Panc1 (cell line): ENCODE measurements around the gene SSR4.

Experiments used
- CTCF ChIP-seq: fragments of 450-650 bp; IDR thresholded peaks from 2 replicates; pipeline ENCODE4 v1.5.1; 2017; ENCODE audit warnings: mild to moderate bottlenecking
- POLR2AphosphoS5 ChIP-seq: IDR thresholded peaks from 2 replicates; pipeline ENCODE4 v1.6.1; 2012; ENCODE audit warnings: mild to moderate bottlenecking, low read depth, low read length, moderate library complexity
- REST ChIP-seq, 2 experiments: IDR thresholded peaks; 2 replicates each; pipeline ENCODE4 v1.6.1; 2011 to 2012; ENCODE audit warnings: low read depth in 2 of 2, control low read depth in 1 of 2, low read length in 1 of 2, mild to moderate bottlenecking in 1 of 2, moderate library complexity in 1 of 2; ENCODE audit not compliant: insufficient read depth in 1 of 2

- TF ChIP-seq CTCF: no peak
- no peak for TF ChIP-seq POLR2AphosphoS5
- TF ChIP-seq REST (IDR thresholded peaks at IDR 0.05; ENCODE audit: insufficient read depth in 1 of 2, low read depth in 2 of 2, low read length in 1 of 2): no peak
These were observed 28.2 kb upstream of the SSR4 start for GRCh38 chrX:153766098-153766817.
